NT2/D1 (cell line): Measurements from ENCODE around the gene FBXL14.

Experiments used
- DNase-seq: peaks from one replicate; pipeline ENCODE4 v3.0.0-alpha.2; 2011; ENCODE audit warnings: low read depth, low spot score
- H3K27me3 ChIP-seq: 2 replicates; pipeline ENCODE4 v1.6.0; 2011; ENCODE audit warnings: mild to moderate bottlenecking; ENCODE audit not compliant: insufficient read length, insufficient read depth
- H3K36me3 ChIP-seq: 2 replicates; pipeline ENCODE4 v1.6.1; 2011; ENCODE audit warnings: mild to moderate bottlenecking, low read length, mixed read lengths; ENCODE audit not compliant: insufficient read depth, insufficient read length
- H3K4me1 ChIP-seq: 2 replicates; pipeline ENCODE4 v1.5.1; 2011; ENCODE audit not compliant: insufficient read depth, insufficient read length
- H3K4me3 ChIP-seq: 2 replicates; pipeline ENCODE4 v1.5.1; 2011; ENCODE audit warnings: low read depth; ENCODE audit not compliant: insufficient read length
- H3K9ac ChIP-seq: 2 replicates; pipeline ENCODE4 v1.6.0; 2011; ENCODE audit warnings: low read depth; ENCODE audit not compliant: insufficient read length
- H3K9me3 ChIP-seq: 2 replicates; pipeline ENCODE4 v1.5.1; 2011; ENCODE audit warnings: mild to moderate bottlenecking, low read length; ENCODE audit not compliant: insufficient read depth
- SUZ12 ChIP-seq: IDR thresholded peaks from 2 replicates; pipeline ENCODE4 v1.6.1; 2011; ENCODE audit not compliant: insufficient read length, insufficient read depth; ENCODE audit errors: extremely low read depth
- YY1 ChIP-seq: IDR thresholded peaks from 2 replicates; pipeline ENCODE4 v1.6.1; 2011; ENCODE audit not compliant: insufficient read length, insufficient read depth
- ZNF274 ChIP-seq: IDR thresholded peaks from 2 replicates; pipeline ENCODE4 v1.6.1; 2011; ENCODE audit warnings: mild to moderate bottlenecking, low read depth, low read length

Gene FBXL14

DNA sequence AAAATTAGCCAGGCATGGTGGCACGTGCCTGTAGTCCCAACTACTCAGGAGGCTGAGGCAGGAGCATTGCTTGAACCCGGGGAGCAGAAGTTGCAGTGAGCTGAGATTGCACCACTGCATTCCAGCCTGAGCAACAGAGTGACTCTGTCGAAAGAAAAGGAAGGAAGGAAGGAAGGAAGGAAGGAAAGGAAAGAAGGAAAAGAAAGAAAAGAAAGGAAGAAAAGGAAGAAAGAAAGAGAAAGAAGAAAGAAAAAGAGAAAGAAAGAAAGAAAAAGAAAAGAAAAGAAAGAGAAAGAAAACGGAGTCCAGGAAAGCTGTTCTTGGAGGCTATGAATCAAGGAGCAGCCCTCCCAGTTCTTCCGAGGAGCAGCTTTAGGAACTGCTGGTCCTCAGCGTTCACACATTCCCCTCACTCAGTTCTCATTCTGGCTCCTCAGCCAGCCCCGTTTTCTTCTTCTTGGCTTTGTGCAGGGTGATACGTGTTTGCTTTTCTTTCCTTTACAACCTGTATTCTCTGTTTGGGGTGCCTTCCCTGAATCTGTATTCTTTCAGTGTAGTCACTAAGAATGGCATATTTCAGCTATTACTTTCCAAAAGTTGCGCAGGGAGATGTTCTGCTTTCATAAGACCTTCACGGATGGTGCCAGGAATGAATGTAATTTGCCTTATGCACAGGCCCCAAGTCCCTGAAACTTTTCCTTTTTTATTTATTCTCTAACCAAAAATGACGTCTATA lies 12.2 kb downstream of the FBXL14 start:
- no peak overlapping the region for H3K4me3 ChIP-seq
- TF ChIP-seq ZNF274 = no peak
- no peak for TF ChIP-seq YY1
- no peak for TF ChIP-seq SUZ12
- H3K27me3 ChIP-seq = no peaks in the 10 kb centered on the region
- no peaks in the 10 kb centered on the region for H3K9me3 ChIP-seq
- no peaks in the 10 kb centered on the region for H3K4me1 ChIP-seq
- no peaks in the 10 kb centered on the region for H3K36me3 ChIP-seq
- H3K9ac ChIP-seq = no peak overlapping the region
- no peak for DNase-seq

DNA sequence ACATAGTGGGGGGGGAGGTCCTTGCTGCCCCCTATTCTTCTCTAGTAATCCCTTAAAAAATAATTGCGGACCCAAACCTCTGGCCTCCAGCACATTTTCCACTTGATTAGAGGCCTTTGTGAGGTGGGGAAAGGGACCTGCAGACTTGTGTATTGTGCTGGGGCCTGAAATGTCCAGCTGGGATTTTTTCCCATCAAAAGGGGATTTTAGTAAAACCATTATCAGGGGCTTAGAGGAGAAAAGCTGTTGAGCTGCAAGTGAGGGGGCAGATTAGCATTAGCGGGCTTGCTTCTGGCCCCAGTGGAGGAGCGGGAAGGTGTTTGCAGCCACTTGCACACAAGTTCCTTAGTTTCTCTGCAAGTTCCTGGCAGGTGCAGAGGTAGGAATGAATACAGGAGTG lies 13.9 kb downstream of the FBXL14 start:
- H3K36me3 ChIP-seq = no peaks in the 10 kb centered on the region
- no peak overlapping the region for H3K9ac ChIP-seq
- no peaks in the 10 kb centered on the region for H3K27me3 ChIP-seq
- no peak for DNase-seq
- TF ChIP-seq ZNF274 = no peak
- TF ChIP-seq YY1 = no peak
- no peak for TF ChIP-seq SUZ12
- H3K4me1 ChIP-seq = no peaks in the 10 kb centered on the region
- H3K9me3 ChIP-seq = no peaks in the 10 kb centered on the region
- no peak overlapping the region for H3K4me3 ChIP-seq

DNA sequence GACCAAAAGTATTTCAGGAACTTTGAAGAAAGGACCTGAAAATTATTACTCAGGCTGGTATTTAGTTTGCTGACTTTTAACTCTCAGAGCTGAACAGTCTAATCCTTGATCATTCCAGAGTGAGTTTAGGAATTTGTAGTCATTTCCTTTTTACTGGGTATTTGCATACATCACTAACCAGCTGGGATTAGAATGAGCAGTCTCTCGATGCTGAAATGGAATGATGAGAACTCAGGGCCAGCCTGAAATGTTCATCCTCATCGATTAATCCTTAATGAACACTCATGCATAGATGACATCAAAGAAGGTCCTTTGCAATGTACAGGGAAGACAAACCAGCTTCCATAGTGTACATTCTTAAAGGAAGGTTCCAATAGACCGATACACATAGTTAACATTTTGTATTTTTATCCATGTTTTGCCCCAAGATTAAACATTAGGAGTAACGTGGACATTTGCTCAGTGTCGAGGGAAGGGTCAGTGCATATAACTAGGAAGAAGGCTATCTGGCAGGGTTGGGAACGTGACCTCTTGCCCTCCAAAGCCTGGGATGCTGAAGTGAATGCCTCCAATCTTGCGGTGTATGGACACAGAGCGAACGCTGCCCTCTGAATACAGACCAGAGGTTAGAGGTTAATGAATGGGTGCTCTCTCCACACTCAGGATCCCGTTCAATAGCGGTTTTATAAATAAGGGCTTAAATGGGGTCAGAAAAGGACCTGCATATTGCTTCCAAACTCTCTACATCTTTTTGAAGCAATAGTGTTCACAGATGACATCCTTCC lies 14.5 kb downstream of the FBXL14 start:
- no peaks in the 10 kb centered on the region for H3K27me3 ChIP-seq
- DNase-seq = no peak

DNA sequence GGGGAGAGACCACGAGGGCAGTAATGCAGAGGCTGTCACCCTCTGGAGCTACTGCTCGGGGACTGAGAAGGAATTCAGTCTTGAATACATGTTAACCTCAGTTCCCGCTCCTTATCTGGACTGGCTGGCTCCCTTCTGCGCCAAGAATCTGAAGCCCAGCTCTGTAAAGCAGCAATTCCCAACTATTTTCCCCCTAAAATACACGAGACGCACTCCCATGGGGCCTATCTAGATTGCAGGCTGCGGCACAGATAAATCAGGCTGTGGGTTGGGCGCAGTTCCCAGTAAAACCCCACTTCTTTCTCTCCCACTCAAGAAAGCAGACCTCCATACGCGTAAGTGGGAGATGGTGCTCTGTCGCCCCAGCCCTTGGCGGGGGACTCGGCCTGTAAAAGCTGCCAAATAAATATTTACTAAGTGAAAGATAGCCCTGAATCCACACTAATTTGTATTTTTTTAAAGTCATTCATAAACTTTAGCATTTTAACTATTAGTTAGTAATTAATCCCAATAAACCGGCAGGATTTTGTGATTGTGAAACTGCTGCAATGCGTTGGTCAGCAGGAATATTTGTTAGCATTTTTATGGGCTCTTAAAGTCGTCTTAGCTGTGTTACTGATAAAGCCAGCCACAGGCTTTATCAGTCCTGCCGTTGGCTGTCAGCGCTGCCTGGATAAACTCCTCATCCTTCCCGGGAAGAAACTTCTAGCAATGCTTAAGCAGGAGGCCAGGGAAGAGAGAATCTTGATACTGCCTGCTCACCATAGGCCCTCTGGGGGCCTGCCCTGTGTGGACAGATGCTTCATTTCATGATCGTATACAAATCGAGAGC lies 17.8 kb downstream of the FBXL14 start:
- no peak overlapping the region for H3K4me3 ChIP-seq
- H3K9ac ChIP-seq = peak overlapping the region; percentile 12
- H3K9me3 ChIP-seq = no peaks in the 10 kb centered on the region
- no peak for DNase-seq
- no peaks in the 10 kb centered on the region for H3K4me1 ChIP-seq
- no peaks in the 10 kb centered on the region for H3K36me3 ChIP-seq
- TF ChIP-seq ZNF274 (no peak), SUZ12 (no peak), YY1 (no peak)
- H3K27me3 ChIP-seq = no peaks in the 10 kb centered on the region

More for the DNA sequence above, 14.5 kb downstream of the FBXL14 start:
- no peak overlapping the region for H3K4me3 ChIP-seq
- no peak overlapping the region for H3K9ac ChIP-seq
- TF ChIP-seq YY1 = no peak
- no peak for TF ChIP-seq SUZ12
- TF ChIP-seq ZNF274 = no peak
- no peaks in the 10 kb centered on the region for H3K9me3 ChIP-seq
- no peaks in the 10 kb centered on the region for H3K36me3 ChIP-seq
- no peaks in the 10 kb centered on the region for H3K4me1 ChIP-seq

DNA sequence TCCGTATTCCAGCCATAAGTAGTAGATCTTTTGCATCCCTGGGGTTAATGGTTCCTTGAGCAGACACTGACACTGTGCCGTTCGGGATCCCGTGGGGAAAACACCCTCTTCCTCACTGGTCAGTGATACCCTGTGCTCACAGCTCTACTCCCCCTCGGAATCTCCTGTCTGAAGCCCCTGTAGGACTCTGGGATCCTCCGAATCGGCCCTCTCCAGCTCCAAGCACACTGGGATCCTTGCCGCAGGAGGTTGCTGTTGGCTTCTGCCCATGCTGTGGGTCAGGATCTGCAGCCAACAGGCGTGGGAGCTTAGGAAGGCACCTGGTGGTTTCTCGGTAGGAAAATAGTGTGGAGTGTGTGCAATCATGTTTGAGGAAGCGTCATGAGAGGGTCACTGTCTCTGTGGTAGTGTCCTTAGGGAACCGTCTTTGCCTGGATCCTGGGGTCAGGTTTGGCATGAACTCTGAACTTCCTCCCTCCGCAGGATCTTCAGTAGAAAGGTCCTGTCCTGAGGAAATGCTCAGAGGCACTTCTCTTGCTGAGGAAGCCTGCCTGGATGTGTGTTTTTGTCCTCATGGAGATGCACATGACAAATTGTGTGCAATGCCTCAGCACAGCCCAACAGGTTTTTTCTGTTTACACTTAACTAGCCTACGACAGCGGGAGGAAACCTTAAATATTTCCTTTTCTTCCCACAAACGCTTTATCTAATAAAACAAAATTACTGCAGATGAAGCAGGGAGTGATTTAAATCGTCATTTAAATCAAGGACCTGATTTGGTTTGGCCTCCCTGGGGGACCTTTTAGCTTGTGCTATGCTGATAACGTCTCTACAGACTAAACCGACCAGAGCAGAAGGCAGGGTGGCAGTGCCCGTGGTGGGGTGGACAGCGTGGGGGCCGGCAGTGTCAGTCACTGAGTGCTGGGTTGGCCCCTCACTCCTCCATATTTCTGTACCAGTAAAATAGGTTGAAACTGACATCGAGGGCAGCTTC lies 18.7 kb downstream of the FBXL14 start:
- no peaks in the 10 kb centered on the region for H3K27me3 ChIP-seq
- no peaks in the 10 kb centered on the region for H3K36me3 ChIP-seq
- TF ChIP-seq YY1 (no peak), SUZ12 (no peak), ZNF274 (no peak)
- DNase-seq = no peak
- no peak overlapping the region for H3K4me3 ChIP-seq
- peak overlapping the region; percentile 12 for H3K9ac ChIP-seq
- no peaks in the 10 kb centered on the region for H3K4me1 ChIP-seq
- no peaks in the 10 kb centered on the region for H3K9me3 ChIP-seq

DNA sequence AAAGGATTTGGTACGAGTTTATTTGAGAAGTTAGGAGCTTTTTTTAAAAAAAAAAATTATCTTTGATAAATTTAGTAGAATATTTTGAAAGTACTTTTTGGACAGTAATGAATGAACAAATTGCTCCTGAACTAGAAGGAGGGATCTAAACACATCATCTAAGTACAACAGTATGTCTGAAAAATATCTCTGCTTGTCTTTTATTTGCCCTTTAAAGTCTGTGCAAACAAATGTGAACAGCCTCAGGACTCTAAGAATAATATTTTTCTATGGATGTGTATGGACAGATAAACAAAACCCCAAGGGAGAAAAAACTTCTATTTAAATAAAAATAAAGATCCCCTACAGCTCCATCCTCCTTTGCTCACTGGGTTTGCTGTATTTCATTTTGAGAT lies 19.5 kb downstream of the FBXL14 start:
- no peak for TF ChIP-seq YY1
- TF ChIP-seq ZNF274 = no peak
- no peak for TF ChIP-seq SUZ12
- DNase-seq = no peak
- Histone ChIP-seq H3K9ac (no peak overlapping the region), H3K4me1 (no peaks in the 10 kb centered on the region), H3K27me3 (no peaks in the 10 kb centered on the region), H3K36me3 (no peaks in the 10 kb centered on the region), H3K4me3 (no peak overlapping the region), H3K9me3 (no peaks in the 10 kb centered on the region)
